GM18507 (cell line): ENCODE data around the gene BLZF1.
"Not testable (repeated sequence)": the region's sequence is repeated elsewhere in the genome, so short reads cannot be mapped to it uniquely, and the experiment has no call there.

Experiments used
- DNase-seq: peaks from one replicate; pipeline ENCODE4 v3.0.0; 2011; ENCODE audit warnings: low read depth; ENCODE audit not compliant: insufficient read length; ENCODE audit errors: extremely low spot score
- FAIRE-seq: peaks from 2 replicates; lab custom pipeline; 2011; peaks lifted over from hg19 to GRCh38; lab: Jason Lieb, UNC

Gene BLZF1, protein sequence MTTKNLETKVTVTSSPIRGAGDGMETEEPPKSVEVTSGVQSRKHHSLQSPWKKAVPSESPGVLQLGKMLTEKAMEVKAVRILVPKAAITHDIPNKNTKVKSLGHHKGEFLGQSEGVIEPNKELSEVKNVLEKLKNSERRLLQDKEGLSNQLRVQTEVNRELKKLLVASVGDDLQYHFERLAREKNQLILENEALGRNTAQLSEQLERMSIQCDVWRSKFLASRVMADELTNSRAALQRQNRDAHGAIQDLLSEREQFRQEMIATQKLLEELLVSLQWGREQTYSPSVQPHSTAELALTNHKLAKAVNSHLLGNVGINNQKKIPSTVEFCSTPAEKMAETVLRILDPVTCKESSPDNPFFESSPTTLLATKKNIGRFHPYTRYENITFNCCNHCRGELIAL

DNA sequence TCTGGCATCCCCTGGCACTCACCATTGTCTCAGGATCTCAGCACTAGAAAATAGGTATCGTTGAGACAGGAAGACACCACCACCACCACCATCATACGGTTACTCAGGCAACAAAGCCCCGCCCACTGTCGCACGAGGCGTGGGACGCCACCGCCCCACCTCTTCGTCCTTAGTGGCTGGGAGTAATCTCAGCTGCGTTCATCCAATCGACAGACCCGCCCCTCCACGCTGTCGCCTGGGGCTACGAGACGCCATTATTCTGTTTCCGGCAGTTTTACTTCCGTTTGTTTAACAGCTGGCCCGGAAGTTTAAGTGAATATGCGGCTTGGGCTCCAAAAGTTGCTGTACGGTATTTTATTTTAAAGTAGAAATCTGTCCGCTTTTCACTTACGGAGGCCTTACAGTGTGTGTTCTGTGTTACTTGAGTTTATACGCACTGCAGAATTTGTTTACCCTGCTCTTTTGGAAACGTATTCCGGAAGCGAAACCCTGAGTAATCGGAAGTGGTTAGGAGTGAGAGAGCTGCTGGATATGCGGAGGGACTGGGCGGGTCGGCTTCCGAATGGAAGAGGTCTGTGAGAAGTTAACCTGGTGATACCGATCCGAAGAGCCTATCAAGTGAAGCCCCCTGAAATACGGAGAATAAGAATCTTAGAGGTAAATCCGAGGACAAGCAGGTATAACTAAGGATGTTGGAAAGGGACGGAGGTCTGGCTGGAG lies at the start of gene BLZF1, which contains the start of gene NME7:
BLZF1 (plus strand) TSS at position 510 of the 720 bp plus-strand sequence. CDS start 1,328 bp downstream, outside the sequence.
NME7 (minus strand) TSS at position 112 of the 720 bp plus-strand sequence; CDS start at position 25, 87 bp downstream.
- DNase-seq: peak; percentile 78
- peak; percentile 99 for FAIRE-seq

DNA sequence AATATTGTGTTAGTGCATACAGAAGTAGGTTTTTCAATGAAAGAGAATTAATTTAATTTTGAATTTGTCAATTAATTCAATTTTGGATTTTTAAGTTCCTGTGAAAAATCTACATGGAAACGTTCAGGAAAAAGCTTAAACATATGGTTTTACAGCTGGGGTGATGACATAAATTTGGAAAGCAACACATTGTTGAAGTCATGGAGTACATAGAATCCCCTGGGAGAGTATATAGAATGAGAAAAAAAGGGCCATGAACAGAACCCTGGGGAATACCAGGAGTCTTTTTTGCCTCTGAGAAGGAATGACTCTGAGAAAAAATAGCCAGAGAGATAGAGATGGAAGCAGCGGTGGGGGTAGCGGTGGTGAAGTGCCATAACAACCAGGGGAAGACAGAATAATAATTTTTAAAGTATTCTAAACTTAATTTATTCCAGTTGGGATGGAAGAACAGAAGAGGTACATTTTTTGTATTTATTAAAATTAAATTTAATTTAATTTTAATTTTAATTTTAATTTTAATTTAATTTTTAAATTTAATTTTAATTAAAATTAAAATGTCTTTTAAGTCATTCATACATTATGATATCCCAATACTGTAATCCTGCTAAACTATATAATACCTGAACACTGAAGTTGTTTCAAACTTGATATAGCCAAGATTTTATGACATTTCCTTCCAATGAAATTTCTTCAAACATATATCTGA lies 49.3 kb upstream of the BLZF1 start:
- no peak for DNase-seq
- no peak for FAIRE-seq

DNA sequence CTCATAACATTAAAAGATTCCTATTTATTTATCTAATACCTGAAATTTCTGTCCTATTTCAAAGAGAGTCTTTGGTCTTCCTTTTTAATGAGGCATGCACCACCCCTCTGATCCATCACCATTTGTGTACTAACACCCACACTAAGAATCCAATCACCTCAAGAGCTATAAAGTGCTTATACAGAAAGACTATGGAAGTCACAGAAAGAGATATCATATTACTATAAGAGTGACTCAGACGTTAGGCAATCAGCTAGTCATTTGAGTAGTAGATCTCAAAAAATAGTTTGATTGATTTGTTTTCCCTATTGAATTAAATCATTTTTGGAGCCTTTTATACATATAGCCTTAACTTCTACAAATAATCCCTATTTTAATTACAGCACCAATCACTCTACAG lies 46.5 kb upstream of the BLZF1 start:
- no peak for DNase-seq

GRCh38 chr1:169322138-169322537 lies 45.9 kb upstream of the BLZF1 start:
- no peak for DNase-seq
- no peak for FAIRE-seq

More for the DNA sequence above, 46.5 kb upstream of the BLZF1 start:
- FAIRE-seq: no peak

DNA sequence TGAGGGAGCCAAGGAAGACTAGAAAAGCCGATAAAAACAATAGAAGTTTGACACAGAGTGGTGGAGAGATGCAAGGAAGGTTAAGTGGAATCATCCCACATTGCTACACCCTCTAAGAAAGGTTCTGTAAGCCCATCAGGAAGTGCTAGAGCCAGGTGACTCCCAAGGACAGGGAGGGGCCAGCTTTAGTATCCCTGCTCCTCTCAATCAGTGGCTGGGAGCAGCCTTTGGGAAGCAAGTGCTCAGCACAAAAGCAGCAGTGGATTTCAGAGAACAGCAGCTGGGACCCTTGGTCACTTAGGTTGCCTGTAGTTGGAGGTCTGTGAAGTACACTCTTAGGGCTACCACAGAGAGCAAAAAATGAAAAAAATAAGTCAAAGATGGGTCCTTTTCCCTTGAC lies 42.9 kb upstream of the BLZF1 start:
- no peak for DNase-seq
- no peak for FAIRE-seq

DNA sequence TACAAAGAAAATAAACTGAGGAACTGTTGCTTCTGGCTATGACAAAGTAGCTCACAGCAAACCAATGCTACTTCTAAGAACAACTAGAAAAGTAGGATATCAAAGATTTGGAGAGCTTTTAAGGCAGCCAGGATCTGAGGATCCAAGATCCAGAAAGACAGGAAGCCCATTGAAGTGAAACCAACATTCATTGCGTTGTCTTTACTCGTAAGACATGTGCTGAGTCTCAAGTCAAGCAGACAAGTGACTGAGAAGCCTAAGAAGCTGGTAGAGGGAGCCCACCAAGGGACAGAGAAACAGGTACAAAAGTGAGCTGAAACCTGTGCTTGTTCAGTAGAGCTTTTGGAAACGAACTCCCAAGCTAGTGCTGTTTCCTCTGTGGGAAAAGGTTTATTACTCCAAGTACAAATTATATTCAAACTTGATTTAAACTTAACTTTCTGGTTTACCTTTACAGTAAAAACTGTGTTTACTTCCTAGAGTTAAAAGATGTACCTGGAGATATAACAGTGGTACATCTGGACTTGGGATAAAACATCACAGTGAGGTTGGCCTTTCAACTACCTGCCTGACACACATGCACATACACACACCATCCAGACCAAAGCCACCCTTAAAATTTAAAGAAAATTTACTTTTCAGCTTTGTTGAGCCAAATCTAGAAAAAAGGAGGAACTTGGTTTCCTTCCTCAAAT lies 41.6 kb upstream of the BLZF1 start:
- FAIRE-seq (no peak), DNase-seq (no peak)

DNA sequence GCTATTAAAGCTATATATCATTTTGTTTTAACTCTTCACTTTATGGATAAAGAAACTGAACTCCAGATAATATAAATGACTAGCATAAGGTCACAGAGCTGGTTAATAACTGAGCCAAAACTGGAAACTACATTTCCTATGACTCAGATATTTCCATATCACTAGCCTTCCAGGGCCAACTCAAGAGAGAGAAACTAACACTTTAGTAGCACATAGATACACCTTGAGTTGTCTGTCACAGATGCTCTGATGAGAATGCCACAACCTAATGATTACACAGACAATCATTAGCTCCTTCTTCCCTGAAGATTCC lies 41.1 kb upstream of the BLZF1 start:
- FAIRE-seq (peak; percentile 90), DNase-seq (peak; percentile 32)

GRCh38 chr1:169327875-169328274 lies 40.1 kb upstream of the BLZF1 start:
- FAIRE-seq: no peak
- no peak for DNase-seq

GRCh38 chr1:169329383-169329782 lies 38.6 kb upstream of the BLZF1 start:
- FAIRE-seq: no peak
- no peak for DNase-seq

DNA sequence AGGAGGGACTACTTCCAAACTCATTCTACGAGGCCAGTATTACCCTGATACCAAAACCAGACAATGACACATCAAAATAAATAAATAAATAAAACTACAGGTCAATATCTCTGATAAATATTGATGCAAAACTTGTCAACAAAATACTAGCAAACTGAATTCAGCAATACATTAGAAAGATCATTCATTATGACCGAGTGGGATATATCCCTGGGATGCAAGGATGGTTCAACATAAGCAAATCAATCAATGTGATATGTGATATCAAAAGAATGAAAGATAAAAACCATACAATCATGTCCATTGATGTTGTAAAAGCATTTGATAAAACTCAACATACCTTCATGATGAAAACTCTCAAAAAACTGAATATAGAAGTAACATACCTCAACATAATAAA lies 37.1 kb upstream of the BLZF1 start:
- FAIRE-seq: peak; percentile 50
- no peak for DNase-seq

DNA sequence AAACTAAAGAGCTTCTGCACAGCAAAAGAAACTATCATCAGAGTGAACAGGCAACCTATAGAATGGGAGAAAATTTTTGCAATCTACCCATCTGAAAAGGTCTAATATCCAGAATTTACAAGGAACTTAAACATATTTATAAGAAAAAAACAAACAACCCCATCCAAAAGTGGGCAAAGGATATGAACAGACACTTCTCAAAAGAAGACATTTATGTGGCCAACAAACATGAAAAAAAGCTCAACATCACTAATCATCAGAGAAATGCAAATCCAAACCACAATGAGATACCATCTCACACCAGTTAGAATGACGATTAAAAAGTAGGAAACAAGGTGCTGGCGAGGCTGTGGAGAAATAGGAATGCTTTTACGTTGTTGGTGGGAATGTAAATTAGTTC lies 33.3 kb upstream of the BLZF1 start:
- FAIRE-seq: not testable (repeated sequence)

DNA sequence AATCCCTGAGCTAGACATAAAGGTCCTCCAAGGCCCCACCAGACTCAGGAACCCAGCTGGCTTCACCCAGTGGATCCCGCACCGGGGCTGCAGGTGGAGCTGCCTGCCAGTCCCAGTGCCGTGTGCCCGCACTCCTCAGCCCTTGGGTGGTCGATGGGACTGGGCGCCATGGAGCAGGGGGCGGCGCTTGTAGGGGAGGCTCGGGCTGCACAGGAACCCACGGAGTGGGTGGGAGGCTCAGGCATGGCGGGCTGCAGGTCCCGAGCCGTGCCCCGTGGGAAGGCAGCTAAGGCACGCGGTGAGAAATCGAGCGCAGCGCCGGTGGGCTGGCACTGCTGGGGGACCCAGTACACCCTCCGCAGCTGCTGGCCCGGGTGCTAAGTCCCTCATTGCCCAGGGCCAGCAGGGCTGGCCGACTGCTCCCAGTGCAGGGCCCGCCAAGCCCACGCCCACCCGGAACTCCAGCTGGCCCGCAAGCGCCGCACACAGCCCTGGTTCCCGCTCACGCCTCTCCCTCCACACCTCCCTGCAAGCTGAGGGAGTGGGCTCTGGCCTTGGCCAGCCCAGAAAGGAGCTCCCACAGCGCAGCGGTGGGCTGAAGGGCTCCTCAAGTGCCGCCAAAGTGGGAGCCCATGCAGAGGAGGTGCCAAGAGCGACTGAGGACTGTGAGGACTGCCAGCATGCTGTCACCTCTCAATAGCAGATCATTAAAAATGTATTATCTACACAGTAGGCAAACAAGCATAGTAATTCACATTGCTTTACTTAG lies 30.9 kb upstream of the BLZF1 start:
- not testable (repeated sequence) for FAIRE-seq

More for the DNA sequence above, 33.3 kb upstream of the BLZF1 start:
- DNase-seq: not testable (repeated sequence)

DNA sequence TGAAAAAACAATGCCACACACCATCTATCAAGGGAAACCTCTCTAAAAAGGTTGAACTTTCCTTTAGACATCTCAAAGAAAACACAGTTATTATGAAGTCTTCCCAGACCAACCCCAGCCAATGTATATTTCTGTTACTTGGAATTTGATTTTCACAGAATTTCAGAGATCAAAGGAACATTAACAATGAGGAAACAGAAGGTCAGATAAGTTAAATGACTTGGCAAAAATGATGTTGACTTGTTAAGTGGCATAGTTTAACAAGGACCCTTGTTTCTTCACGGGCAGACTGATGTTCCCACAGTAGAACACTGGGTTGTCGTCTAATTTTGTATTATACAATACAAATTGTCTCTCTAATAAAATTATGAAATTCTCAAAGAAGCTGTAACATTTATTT lies 29.4 kb upstream of the BLZF1 start:
- FAIRE-seq: no peak
- no peak for DNase-seq

More for the DNA sequence above, 30.9 kb upstream of the BLZF1 start:
- not testable (repeated sequence) for DNase-seq

DNA sequence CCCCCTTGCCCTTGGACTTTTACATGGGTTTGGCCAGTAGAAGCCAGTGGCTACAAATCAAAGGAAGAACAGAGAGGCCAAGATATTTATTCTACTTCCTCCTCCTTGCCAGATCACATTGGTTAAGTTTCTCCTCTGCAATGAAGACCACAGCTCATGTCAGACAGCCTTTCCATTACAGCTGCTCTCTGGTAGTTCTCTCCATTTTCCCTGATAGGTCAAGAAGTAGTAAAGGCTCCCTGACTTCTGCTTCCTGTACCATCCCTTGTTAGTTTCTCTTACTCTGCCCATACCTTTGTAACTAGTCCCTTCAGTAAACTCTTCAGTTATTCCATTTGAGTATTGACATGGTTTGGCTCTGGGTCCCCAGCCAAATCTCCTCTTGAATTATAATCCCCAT lies 28.2 kb upstream of the BLZF1 start:
- DNase-seq (no peak), FAIRE-seq (no peak)

DNA sequence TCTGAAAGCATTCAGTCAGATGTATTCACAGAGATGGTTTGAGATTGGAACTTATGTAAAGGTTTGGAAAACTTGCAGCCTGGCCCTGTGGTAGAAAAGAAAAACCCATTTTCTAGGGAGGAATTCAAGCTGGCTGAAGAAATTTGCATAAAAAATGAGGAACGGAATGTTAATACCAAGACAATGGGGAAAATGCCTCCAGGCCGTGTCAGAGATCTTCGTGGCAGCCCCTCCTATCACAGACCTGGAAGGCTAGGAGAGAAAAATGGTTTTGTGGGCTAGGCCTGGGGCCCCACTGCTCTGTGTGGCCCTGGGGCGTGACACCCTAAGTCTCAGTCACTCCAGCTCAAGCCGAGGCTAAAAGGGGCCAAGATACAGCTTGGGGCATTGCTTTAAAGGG lies 27.1 kb upstream of the BLZF1 start:
- DNase-seq (no peak), FAIRE-seq (no peak)

DNA sequence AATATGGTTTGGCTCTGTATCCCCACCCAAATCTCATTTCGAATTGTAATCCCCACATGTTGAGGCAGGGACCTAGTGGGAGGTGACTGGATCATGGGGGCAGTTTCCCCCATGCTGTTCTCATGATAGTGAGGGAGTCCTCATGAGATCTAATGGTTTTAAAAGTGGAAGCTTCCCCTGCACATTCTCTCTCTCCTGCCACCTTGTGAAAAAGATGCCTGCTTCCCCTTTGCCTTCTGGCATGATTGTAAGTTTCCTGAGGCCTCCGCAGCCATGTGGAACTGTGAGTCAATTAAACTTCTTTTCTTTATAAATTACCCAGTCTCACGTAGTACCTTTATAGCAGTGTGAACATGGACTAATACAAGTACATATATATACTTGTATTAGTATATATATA lies 25.9 kb upstream of the BLZF1 start:
- not testable (repeated sequence) for DNase-seq, FAIRE-seq

DNA sequence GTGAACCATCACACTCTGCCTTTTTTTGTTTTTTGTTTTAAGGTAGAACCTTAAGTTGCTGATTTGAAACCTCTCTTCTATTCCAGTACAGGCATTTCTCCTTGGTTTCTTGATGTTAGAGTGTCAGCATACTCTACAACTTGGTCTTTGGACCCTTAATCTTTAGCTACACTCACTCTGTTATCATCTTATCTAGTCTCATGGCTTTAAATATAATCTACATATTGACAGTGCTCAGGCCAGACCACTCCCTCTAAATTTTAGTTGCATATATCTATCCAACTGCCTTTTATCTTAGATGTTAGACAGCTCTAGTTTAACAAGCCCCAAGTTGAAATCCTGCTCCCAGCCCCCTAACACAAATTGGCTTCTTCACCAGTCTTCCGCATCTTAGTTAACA lies 22.5 kb upstream of the BLZF1 start:
- DNase-seq (no peak), FAIRE-seq (peak; percentile 12)

GRCh38 chr1:169346036-169346589 lies 21.9 kb upstream of the BLZF1 start:
- no peak for DNase-seq
- no peak for FAIRE-seq
